GM12891 (cell line): Measurements from ENCODE around the gene LONP2.

Experiments used
- DNase-seq: peaks from one replicate; pipeline ENCODE4 v3.0.0; 2011; ENCODE audit warnings: low spot score; ENCODE audit not compliant: insufficient read length
- FAIRE-seq: peaks from 2 replicates; lab custom pipeline; 2011; peaks lifted over from hg19 to GRCh38; lab: Jason Lieb, UNC
- PAX5 ChIP-seq: IDR thresholded peaks from 2 replicates; pipeline ENCODE4 v1.6.1; 2011; ENCODE audit warnings: low read length, moderate library complexity, mild to moderate bottlenecking; ENCODE audit not compliant: insufficient read depth, severe bottlenecking
- POLR2A ChIP-seq: IDR thresholded peaks from 2 replicates; pipeline ENCODE4 v1.6.1; 2011; ENCODE audit warnings: low read depth, low read length, control low read depth
- POLR2AphosphoS5 ChIP-seq: IDR thresholded peaks from 2 replicates; pipeline ENCODE4 v1.6.1; 2011; ENCODE audit warnings: low read depth, low read length, control low read depth
- POU2F2 ChIP-seq: IDR thresholded peaks from 2 replicates; pipeline ENCODE4 v1.6.1; 2011; ENCODE audit warnings: low read depth, mild to moderate bottlenecking, control low read depth, low read length, moderate library complexity
- SPI1 ChIP-seq: IDR thresholded peaks from 2 replicates; pipeline ENCODE4 v1.6.1; 2011; ENCODE audit warnings: low read depth, low read length, control low read depth
- TAF1 ChIP-seq: IDR thresholded peaks from 2 replicates; pipeline ENCODE4 v1.6.1; 2011; ENCODE audit warnings: low read depth, low read length, control low read depth

Gene LONP2

DNA sequence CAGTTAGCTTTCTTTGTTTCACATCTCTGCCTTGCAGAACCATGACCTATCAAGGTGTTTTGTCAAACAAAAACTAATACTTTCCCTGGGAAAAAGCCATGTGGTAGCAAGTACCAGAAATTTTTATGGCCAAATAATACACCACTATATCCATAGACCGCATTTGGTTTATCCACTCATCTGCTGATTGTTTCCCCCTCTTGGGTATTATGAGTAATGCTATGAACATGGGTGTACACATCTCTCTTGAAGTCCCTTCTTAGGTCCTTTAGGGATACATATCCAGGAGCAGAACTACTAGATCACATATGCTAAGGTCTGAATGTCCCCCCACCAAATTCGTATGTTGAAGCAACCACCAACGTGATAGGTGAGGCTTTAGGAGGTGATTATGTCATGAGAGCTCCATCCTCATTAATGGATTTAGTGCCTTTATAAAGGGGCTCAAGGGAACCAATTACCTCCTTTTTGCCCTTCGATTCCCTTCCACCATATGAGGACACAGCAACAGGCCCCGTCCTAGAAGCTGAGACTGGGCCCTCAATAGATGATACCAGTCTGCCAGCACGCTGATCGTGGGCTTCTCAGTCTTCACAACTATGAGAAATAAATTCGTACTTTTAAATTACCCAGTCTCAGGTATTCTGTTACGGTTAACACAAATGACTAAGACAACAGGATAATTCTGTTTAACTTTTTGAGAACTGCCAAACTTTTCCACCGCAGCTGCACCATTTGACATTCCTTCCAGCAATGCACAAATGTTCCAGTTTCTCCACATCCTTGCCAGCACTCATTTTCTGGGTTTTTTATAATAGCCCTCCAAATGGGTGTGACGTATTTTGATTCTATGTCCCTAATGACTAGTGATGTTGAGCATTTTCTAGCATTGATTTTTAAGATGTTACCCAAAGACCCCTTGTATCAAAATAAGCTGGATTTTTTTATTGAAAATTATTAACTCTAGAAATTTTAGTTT lies 111.1 kb downstream of the LONP2 start:
- TF ChIP-seq POLR2A, result no peak
- TF ChIP-seq PAX5, result no peak
- TF ChIP-seq POU2F2, result no peak
- DNase-seq (no peak), FAIRE-seq (no peak)

DNA sequence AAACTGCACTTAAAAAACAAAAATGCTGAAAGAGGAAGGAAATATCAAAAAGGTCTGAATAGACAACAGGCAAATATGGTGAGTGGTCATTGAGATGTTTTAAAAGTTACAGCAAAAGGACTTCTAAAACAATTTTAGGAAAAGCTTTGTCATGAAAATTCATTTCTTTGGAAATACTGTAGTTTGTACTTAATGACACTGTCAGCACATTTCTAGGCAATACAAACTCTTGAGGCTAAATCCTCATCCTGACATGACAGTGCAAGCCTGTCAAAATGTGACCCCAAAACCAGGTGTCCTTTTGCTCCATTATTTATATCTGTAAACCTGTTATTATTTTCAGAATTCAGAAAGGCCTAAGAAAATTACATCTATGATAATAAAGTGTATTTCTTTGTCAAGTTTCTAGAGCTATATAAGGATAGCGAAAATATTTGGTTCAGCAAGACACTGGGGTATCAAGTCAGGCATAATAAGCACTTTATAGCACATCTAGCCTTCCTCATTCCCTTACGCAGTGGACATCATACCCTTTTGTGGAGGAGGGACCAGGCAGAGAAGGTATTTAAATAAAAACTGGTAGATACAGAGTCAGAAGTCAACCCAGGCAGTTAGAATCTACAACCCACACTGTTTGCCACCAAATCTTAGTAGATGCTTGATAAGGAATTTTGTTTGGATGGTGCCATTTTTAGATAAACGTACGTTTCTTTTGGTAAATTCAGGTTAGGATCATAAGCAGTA lies 112.7 kb downstream of the LONP2 start:
- no peak for DNase-seq
- FAIRE-seq, result no peak
- TF ChIP-seq TAF1 (no peak), SPI1 (no peak), PAX5 (no peak), POLR2A (no peak), POU2F2 (no peak), POLR2AphosphoS5 (no peak)

DNA sequence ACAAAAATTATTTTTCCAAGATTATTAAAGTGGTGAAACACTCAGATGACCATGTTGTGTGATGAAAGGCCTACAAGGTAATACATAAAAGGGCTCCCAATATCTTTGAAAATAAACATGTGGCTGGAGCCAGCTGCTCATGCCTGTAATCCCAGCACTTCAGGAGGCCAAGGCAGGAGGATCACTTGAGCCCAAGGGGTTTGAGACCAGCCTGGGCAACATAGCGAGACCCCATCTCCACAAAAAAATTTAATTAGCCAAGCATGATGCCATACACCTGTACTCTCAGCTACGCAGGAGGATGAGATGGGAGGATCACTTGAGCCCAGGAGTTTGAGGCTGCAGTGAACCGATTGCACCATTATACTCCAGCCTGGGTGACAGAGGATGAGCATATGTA lies 114.3 kb downstream of the LONP2 start:
- TF ChIP-seq TAF1, result no peak
- no peak for TF ChIP-seq SPI1
- TF ChIP-seq POU2F2, result no peak
- FAIRE-seq, result no peak
- DNase-seq, result no peak

DNA sequence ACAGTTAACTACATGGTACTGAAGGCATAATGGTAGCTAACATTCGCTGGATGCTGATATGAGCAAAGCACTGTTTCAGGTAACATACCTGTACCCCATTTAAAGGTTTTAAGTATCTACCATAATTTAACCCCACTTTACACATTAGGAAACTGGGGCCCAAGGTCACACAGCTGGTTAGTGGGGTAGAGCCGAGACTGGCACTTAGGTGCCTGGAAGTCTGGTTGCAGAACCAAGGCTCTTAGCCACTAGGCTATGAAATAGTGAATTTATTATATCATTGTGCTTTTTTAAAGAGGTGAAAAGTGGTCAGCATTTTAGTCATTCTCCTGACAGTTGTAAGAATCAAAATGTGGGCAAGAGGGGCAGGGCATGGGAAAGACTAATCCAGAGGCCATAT lies 115.9 kb downstream of the LONP2 start:
- FAIRE-seq (no peak), DNase-seq (no peak)
- no peak for TF ChIP-seq POLR2AphosphoS5
- TF ChIP-seq SPI1, result no peak
- no peak for TF ChIP-seq TAF1
- no peak for TF ChIP-seq PAX5
- TF ChIP-seq POLR2A, result no peak
- no peak for TF ChIP-seq POU2F2

DNA sequence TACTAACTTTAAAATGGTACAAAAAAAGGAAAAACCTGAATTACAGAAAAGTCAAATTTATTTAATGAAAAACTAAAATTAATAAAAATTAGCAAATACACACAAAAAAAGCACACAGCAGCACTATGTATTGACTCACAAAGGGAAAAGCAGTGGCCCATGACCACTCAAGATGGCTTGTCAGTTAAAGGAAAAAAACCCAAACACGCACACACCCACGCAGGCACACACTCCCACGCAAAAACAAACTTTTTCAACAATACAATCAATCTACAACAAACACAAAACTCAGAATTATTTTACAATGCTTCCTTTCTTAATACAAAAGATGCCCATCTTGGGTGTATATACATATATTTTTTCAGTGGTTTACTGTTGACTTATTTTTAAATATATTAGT lies 116.9 kb downstream of the LONP2 start:
- peak; percentile 40; the same call in 1 of the 2 replicates for TF ChIP-seq POU2F2
- peak; percentile 91 for TF ChIP-seq PAX5
- TF ChIP-seq POLR2A, result no peak
- no peak for TF ChIP-seq POLR2AphosphoS5
- no peak for FAIRE-seq
- DNase-seq, result no peak

DNA sequence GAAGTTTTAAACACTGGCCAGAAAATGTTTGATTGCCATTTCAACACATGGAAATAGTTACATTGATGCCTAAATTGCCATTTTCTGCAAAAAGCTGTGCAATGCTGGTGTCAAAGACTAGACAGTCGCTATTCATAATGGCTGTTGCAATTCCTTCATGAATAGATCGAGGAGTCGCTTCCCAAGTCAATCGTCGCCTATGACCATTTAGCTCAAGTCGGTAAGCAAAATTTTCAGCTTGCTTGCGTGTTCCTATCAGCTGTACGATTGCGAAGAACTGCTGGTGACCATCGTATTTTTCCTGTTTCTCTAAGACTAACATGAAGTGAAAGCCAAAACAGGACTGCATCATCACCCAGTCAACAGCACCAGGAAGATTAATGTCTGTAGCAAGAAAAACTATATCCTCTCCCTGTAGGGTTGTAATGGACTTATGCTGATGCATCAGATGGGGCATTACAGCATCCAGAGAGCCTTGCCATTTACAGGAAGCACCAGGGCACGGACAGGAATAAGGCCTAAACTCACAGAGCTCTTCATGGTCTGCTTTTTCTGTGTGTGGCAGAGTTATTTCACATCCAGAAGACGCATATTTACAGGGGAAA lies 117.5 kb downstream of the LONP2 start:
- TF ChIP-seq PAX5 (no peak), TAF1 (no peak), SPI1 (no peak), POU2F2 (no peak), POLR2AphosphoS5 (no peak), POLR2A (no peak)
- DNase-seq (no peak), FAIRE-seq (peak; percentile 47)

DNA sequence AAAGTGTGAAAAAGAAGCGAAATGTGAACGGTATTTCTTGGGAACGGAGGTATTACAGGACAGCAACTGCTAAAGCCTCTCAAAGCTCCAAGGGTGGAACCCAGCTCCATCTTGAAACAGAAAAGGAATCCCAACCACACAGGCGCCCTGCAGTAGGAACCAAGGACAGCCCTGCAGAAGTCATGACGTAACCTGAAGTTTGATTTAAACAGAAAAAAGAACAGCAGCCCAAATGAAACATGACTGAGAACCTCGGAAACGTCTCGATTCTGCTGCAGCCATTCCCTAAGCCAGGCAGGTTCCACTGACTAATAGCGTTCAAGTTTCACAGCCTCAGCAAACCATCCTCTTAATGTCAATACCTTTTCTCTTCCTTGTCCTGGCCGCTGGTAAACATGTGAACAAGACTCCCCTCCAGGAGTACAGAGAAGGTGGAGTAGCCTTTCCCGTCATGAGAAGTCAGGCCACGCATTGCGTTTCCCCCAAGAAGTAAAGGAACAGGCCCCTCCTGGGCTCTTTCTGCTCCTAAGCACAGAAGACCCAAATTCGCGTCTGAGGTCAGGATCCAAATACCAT lies 121.0 kb downstream of the LONP2 start:
- TF ChIP-seq PAX5, result no peak
- peak; percentile 16 for FAIRE-seq
- DNase-seq, result no peak

DNA sequence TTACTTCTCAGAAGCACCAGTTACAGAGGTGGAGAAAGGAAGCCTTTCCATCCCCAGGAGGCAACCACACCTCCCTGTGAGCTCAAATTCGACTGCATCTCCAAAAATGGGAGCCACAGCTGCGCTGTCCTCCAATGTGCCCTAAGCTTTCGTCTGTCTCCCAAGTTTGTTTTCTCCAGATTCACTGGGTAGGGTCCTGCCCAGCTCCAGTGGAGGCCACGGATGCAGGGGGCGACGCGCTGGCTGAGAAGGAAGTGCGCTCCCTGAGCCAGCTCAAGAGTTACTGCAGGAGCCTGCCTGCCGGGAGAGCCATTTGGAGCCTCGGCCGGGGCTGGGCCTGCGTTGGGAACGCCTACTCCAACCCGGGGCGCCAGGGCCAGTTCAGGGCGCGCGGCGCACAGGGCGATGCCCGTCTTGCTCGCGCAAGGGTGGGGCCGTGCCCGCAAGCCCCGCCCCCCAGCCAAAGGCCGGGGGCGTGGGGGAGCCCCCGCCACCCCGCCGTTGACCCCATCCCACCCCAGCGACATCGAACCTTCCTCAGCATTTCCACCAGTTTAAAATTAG lies 121.6 kb downstream of the LONP2 start:
- peak; percentile 56 for DNase-seq
- peak; percentile 92 for FAIRE-seq
- no peak for TF ChIP-seq SPI1
- no peak for TF ChIP-seq PAX5
- peak; percentile 49; the same call in 1 of the 2 replicates for TF ChIP-seq POLR2AphosphoS5
- TF ChIP-seq TAF1, result peak; percentile 19; the same call in 1 of the 2 replicates
- TF ChIP-seq POU2F2, result no peak; the same call in 1 of the 2 replicates
- TF ChIP-seq POLR2A, result peak; percentile 47

DNA sequence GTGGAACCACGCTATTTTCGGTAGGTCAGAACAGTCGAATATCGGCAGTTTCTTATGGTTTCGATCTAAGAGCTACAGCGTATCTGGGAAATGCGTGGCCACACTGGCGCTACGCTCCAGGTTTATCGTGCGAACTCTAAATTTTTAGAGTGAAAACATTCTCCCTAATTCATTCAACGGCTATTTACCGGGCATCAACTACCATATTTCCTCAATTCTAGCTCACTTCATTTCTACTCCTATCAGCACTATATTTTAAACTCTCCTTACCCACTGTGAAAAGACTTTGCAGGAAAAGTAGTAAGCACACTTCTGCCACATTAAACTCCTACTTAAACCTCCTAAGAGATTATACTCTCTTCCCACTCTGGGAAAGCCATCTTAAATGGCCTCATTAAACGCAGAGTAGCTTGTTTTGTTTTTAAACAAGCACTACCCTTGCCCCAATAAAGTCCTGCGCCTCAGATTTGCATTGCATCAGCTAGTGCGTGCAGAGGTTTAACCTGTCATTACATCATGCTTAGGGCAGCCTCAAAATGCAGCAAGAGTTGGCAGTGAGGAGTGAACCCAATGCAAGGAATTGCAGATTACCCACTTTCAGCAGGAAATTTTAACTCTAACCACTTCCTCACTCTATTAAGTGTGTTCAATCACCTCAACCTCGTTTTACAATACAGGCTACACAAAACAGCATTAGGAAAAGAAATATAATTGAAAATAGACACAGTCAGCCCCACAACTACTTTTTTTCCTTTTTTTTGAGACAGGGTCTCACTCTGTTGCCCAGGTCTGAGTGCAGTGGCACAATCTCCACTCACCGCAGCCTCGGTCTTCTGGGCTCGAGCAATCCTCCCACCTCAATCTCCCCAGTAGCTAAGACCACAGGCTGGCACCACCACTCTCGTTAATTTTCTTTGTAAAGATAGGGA lies 122.3 kb downstream of the LONP2 start:
- FAIRE-seq (peak; percentile 79), DNase-seq (peak; percentile 32)
- TF ChIP-seq POLR2A (0 out of 2 replicates have a peak, but pooled peaks have one; percentile 19), SPI1 (peak; percentile 57), POU2F2 (peak; percentile 77; the same call in 1 of the 2 replicates), PAX5 (no peak), POLR2AphosphoS5 (no peak), TAF1 (peak; percentile 34; the same call in 1 of the 2 replicates)
